Measurements from ENCODE around the gene FBXO9. TPM values are rescaled to one million over a fixed set of nuclear protein-coding genes. Genes with fewer than 3 reads are reported as not detected.
"Not testable (repeated sequence)": the region's sequence is repeated elsewhere in the genome, so short reads cannot be mapped to it uniquely, and the experiment has no call there.

FBXO9 gene
- total RNA-seq, 1 donor from 2014 or later: 80.2 TPM

- Mint-ChIP-seq H3K27ac (ENCODE audit: unreplicated experiment) (peak overlapping the region; percentile 94), H3K4me1 (ENCODE audit: low read depth, unreplicated experiment) (peaks cover 13% of the 10 kb centered on the region), H3K4me3 (ENCODE audit: unreplicated experiment) (peak overlapping the region; percentile 97), H3K27me3 (ENCODE audit: low read depth, unreplicated experiment) (no peaks in the 10 kb centered on the region), H3K36me3 (ENCODE audit: low read depth, unreplicated experiment) (no peaks in the 10 kb centered on the region), H3K9me3 (ENCODE audit: unreplicated experiment) (no peaks in the 10 kb centered on the region)
- peak overlapping the region; percentile 85 for H3K4me2 ChIP-seq (ENCODE audit: low read length)
- no peak overlapping the region for H2AFZ ChIP-seq (ENCODE audit: low read depth, low read length)
- no peaks in the 10 kb centered on the region for H3K36me3 ChIP-seq (ENCODE audit: insufficient read depth, low read length)
- no peaks in the 10 kb centered on the region for H3K27me3 ChIP-seq (ENCODE audit: insufficient read depth, low read length)
- DNase-seq (ENCODE audit: low read depth) (no peak), FAIRE-seq (no peak)
- peak overlapping the region; percentile 92 for H3K9ac ChIP-seq (ENCODE audit: low read length)
- no peaks in the 10 kb centered on the region for H3K9me3 ChIP-seq (ENCODE audit: insufficient read depth, low read depth, low read length)
- H4K20me1 ChIP-seq (ENCODE audit: insufficient read depth, low read length): no peaks in the 10 kb centered on the region
- peaks cover 64% of the 10 kb centered on the region for H3K79me2 ChIP-seq (ENCODE audit: insufficient read depth, low read length)
- TF ChIP-seq EZH2 (IDR thresholded peaks at IDR 0.05; ENCODE audit: insufficient read depth, low read length) (no peak), CTCF (IDR thresholded peaks at IDR 0.05; ENCODE audit: insufficient read depth, low read depth, low read length) (no peak)
- H3K27ac ChIP-seq (ENCODE audit: low read depth, low read length): peak overlapping the region; percentile 11
- peaks cover 17% of the 10 kb centered on the region for H3K4me1 ChIP-seq (ENCODE audit: insufficient read depth, low read length)
- peak overlapping the region; percentile 82 for H3K4me3 ChIP-seq (ENCODE audit: insufficient read depth, low read depth, low read length)
These were observed 5.3 kb upstream of the FBXO9 start for GRCh38 chr6:53059648-53060589.

- peak overlapping the region; percentile 83 for H2AFZ ChIP-seq (ENCODE audit: low read depth, low read length)
These were observed 3.0 kb upstream of the FBXO9 start for GRCh38 chr6:53062169-53062539.

GRCh38 chr6:53064255-53064654 lies 949 bp upstream of the FBXO9 start:
- peaks cover 58% of the 10 kb centered on the region for H3K79me2 ChIP-seq (ENCODE audit: insufficient read depth, low read length)
- not testable (repeated sequence) for FAIRE-seq

More at GRCh38 chr6:53062169-53062539, 3.0 kb upstream of the FBXO9 start:
- Mint-ChIP-seq H3K36me3 (ENCODE audit: low read depth, unreplicated experiment) (no peaks in the 10 kb centered on the region), H3K4me1 (ENCODE audit: low read depth, unreplicated experiment) (peaks cover 14% of the 10 kb centered on the region), H3K4me3 (ENCODE audit: unreplicated experiment) (peak overlapping the region; percentile 97), H3K27me3 (ENCODE audit: low read depth, unreplicated experiment) (no peaks in the 10 kb centered on the region), H3K9me3 (ENCODE audit: unreplicated experiment) (no peaks in the 10 kb centered on the region), H3K27ac (ENCODE audit: unreplicated experiment) (peak overlapping the region; percentile 93)
- Histone ChIP-seq H3K4me1 (ENCODE audit: insufficient read depth, low read length) (peaks cover 17% of the 10 kb centered on the region), H4K20me1 (ENCODE audit: insufficient read depth, low read length) (peaks cover 11% of the 10 kb centered on the region), H3K36me3 (ENCODE audit: insufficient read depth, low read length) (no peaks in the 10 kb centered on the region), H3K9me3 (ENCODE audit: insufficient read depth, low read depth, low read length) (no peaks in the 10 kb centered on the region), H3K27me3 (ENCODE audit: insufficient read depth, low read length) (no peaks in the 10 kb centered on the region), H3K79me2 (ENCODE audit: insufficient read depth, low read length) (peaks cover 60% of the 10 kb centered on the region), H3K27ac (ENCODE audit: low read depth, low read length) (peak overlapping the region; percentile 86), H3K4me2 (ENCODE audit: low read length) (peak overlapping the region; percentile 85), H3K9ac (ENCODE audit: low read length) (peak overlapping the region; percentile 92), H3K4me3 (ENCODE audit: insufficient read depth, low read depth, low read length) (peak overlapping the region; percentile 82)
- DNase-seq (ENCODE audit: low read depth) (no peak), FAIRE-seq (no peak)
- TF ChIP-seq EZH2 (IDR thresholded peaks at IDR 0.05; ENCODE audit: insufficient read depth, low read length): no peak

More at GRCh38 chr6:53064255-53064654, 949 bp upstream of the FBXO9 start:
- not testable (repeated sequence) for H2AFZ ChIP-seq (ENCODE audit: low read depth, low read length); H3K27ac ChIP-seq (ENCODE audit: low read depth, low read length); H3K27me3 ChIP-seq (ENCODE audit: insufficient read depth, low read length); H3K27me3 Mint-ChIP-seq (ENCODE audit: low read depth, unreplicated experiment); H3K9me3 Mint-ChIP-seq (ENCODE audit: unreplicated experiment); H3K36me3 ChIP-seq (ENCODE audit: insufficient read depth, low read length); H3K9me3 ChIP-seq (ENCODE audit: insufficient read depth, low read depth, low read length); DNase-seq (ENCODE audit: low read depth); H3K9ac ChIP-seq (ENCODE audit: low read length); H3K4me3 ChIP-seq (ENCODE audit: insufficient read depth, low read depth, low read length); H3K36me3 Mint-ChIP-seq (ENCODE audit: low read depth, unreplicated experiment)
- H3K4me1 Mint-ChIP-seq (ENCODE audit: low read depth, unreplicated experiment): peaks cover 19% of the 10 kb centered on the region
- peak overlapping the region; percentile 30 for H3K27ac Mint-ChIP-seq (ENCODE audit: unreplicated experiment)
- H3K4me3 Mint-ChIP-seq (ENCODE audit: unreplicated experiment): peak overlapping the region; percentile 98
- Histone ChIP-seq H4K20me1 (ENCODE audit: insufficient read depth, low read length) (peaks cover 14% of the 10 kb centered on the region), H3K4me1 (ENCODE audit: insufficient read depth, low read length) (peaks cover 16% of the 10 kb centered on the region), H3K4me2 (ENCODE audit: low read length) (peak overlapping the region; percentile 86)
